Activated T-cell treated with anti-CD3 and anti-CD28 coated beads, Interleukin-2, amount 50 U/mL, for 24 hours (primary cell): Measurements from ENCODE around the gene CIZ1.
"Not testable (repeated sequence)": the region's sequence is repeated elsewhere in the genome, so short reads cannot be mapped to it uniquely, and the experiment has no call there.

Experiments used
- DNase-seq: peaks from one replicate; pipeline ENCODE4 v3.0.0-alpha.2; 2020
- H3K27ac Mint-ChIP-seq: 2 replicates; pipeline ENCODE4 v1.8.0; 2020; ENCODE audit warnings: mild to moderate bottlenecking, mixed read lengths
- H3K27me3 Mint-ChIP-seq: 2 replicates; pipeline ENCODE4 v1.8.0; 2020; ENCODE audit warnings: mixed read lengths
- H3K36me3 Mint-ChIP-seq: 2 replicates; pipeline ENCODE4 v1.8.0; 2020; ENCODE audit warnings: low read depth, mixed read lengths
- H3K4me1 Mint-ChIP-seq: 2 replicates; pipeline ENCODE4 v1.8.0; 2020; ENCODE audit warnings: low read depth, mixed read lengths
- H3K4me3 Mint-ChIP-seq: 2 replicates; pipeline ENCODE4 v1.8.0; 2020; ENCODE audit warnings: mild to moderate bottlenecking, moderate library complexity, mixed read lengths
- H3K9me3 Mint-ChIP-seq: 2 replicates; pipeline ENCODE4 v1.8.0; 2020; ENCODE audit warnings: mixed read lengths

Gene CIZ1

GRCh38 chr9:128139621-128140020, 51.8 kb downstream of the CIZ1 start:
- Mint-ChIP-seq H3K4me3 (no peak overlapping the region), H3K4me1 (peaks cover 14% of the 10 kb centered on the region), H3K9me3 (no peaks in the 10 kb centered on the region), H3K36me3 (no peaks in the 10 kb centered on the region), H3K27me3 (no peaks in the 10 kb centered on the region), H3K27ac (no peak overlapping the region)
- DNase-seq = no peak

DNA sequence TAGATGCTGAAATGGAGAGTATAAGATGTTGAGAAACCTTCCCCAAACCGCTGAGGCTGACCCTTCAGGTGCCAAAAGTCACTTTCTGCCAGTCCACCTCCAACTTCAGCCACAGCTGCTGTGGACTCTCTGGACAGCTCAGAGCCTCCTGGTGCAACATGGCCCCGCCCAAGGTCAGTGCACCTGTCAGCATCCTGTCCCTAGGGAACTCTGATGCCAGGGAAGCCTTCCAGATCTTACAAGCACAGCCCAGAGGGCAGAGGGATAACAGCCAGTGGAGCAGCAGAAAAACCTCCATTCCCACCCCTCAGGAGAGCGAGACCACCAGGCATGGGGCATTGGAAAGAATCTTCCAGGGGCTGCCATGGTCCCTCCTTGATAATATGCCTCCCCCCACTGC, 53.4 kb downstream of the CIZ1 start:
- DNase-seq = no peak
- peaks cover 12% of the 10 kb centered on the region for H3K4me1 Mint-ChIP-seq
- no peak overlapping the region for H3K4me3 Mint-ChIP-seq
- H3K27ac Mint-ChIP-seq = no peak overlapping the region
- H3K36me3 Mint-ChIP-seq = no peaks in the 10 kb centered on the region
- no peaks in the 10 kb centered on the region for H3K9me3 Mint-ChIP-seq
- no peaks in the 10 kb centered on the region for H3K27me3 Mint-ChIP-seq

DNA sequence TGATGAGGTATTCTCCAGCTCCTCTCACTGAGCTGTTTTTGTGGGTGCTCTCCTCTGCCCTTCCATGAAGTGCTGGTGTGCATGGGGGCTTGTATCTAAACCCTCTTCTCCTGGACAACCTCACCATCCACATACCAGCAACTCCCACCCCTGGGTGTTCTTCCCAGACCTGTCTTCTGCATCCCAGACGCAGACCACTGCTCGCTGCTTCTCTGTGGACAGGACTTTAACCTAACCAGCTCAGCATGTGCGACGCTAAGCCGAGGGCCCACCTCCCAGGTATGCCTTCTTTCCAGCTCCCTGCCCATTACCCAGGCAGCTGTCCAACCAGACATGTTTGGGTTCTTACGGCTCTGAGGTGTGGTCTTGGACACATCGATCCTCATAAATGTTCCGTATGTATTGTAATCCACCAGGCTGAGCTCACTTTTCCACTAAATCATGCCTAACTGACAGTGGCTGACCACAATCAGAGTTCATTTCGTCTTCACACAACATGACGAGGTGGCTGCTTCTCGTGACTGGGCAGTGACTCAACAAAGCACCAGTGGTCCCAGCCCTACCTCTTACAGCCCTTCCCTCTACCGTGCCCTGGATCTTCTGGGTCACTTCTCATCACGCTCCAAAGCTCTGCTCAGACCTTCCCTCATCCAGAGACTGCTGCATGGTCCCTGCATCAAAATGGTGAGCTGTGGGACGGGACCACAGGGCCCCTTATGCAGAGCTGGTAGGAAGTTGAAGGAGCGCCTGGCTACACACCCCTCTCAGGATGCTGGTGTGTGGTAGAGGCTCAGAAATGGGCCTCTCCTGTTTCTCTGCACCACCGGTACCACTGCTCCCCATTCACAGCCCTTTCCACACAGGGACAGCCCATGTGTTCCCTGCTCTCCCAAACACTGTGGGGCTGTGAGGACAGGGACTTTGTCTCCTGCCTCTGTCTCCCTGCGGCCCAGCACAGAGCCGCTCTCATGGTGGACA, 54.3 kb downstream of the CIZ1 start:
- Mint-ChIP-seq H3K9me3 (no peaks in the 10 kb centered on the region), H3K4me3 (no peak overlapping the region), H3K27ac (no peak overlapping the region), H3K27me3 (peaks cover 4% of the 10 kb centered on the region), H3K36me3 (no peaks in the 10 kb centered on the region), H3K4me1 (peaks cover 6% of the 10 kb centered on the region)
- DNase-seq = no peak

DNA sequence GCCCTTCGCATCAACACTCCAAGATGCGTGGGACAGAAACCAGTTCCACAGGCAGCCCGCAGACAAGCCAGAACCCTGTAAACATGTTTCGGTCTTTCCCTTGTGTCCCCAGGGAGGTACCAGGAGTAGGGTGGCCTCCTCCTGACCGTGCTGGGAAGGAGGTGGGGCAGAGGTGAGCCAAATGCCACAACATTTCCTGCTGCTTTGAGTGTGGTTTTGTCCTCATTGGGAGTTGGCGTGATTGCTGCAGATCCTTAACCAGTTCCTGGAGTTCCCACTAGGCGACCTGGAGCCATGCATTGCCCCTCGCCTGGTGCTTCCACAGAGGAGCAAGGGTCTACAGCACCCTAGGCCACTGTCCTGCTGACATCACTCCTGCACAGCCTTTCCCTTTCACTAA, 55.8 kb downstream of the CIZ1 start:
- not testable (repeated sequence) for H3K4me3 Mint-ChIP-seq, H3K36me3 Mint-ChIP-seq, DNase-seq, H3K9me3 Mint-ChIP-seq, H3K27me3 Mint-ChIP-seq, H3K27ac Mint-ChIP-seq, H3K4me1 Mint-ChIP-seq

DNA sequence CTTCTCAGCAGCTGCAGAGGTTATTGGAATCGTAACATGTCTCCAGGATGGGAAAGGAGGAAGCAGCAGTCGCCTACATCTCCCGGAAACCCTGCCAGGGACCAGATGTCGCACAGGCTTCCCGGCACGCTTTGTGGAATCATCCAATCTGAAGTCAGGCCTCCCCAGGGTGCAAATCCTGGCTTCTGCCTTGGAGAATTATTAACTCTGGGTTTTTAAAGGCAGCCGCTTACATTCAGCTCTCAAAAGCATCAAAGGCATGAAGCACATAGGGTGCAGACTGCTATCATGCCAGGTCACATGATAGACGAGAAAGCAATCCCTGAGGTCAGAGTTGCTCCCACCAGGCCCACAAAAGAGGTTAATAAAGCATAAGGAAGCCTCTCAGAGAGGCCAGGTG, 59.2 kb downstream of the CIZ1 start:
- not testable (repeated sequence) for DNase-seq, H3K4me3 Mint-ChIP-seq, H3K27ac Mint-ChIP-seq, H3K27me3 Mint-ChIP-seq, H3K9me3 Mint-ChIP-seq, H3K36me3 Mint-ChIP-seq
- H3K4me1 Mint-ChIP-seq = peaks cover 15% of the 10 kb centered on the region

- not testable (repeated sequence) for H3K27ac Mint-ChIP-seq, H3K9me3 Mint-ChIP-seq, H3K4me3 Mint-ChIP-seq, H3K27me3 Mint-ChIP-seq, H3K36me3 Mint-ChIP-seq, DNase-seq
- peaks cover 17% of the 10 kb centered on the region for H3K4me1 Mint-ChIP-seq
These were observed 60.0 kb downstream of the CIZ1 start for GRCh38 chr9:128131346-128131745.

DNA sequence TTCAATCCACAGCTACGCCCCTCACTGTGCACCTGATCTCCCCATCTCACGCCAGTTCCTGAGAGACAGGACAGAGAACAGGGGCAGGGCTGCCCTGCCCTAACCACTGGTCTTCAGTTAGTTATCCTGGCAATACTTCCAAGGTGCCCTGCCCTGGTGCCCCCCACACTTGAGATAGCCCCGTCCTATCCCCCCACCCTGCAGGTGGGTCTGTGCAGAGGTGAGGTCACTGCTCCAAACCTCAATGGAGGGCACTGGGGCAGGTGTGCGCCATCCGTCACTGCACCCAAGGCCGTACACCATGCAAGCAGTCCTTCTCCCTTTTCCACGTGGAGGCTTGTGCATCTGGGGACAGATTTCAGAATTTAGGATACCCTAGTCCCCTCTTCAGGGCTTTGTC, 60.7 kb downstream of the CIZ1 start:
- H3K27ac Mint-ChIP-seq, H3K27me3 Mint-ChIP-seq, DNase-seq, H3K9me3 Mint-ChIP-seq, H3K4me3 Mint-ChIP-seq: not testable (repeated sequence)
- peaks cover 20% of the 10 kb centered on the region for H3K4me1 Mint-ChIP-seq
- H3K36me3 Mint-ChIP-seq = peaks cover 14% of the 10 kb centered on the region

GRCh38 chr9:128129976-128130590, 61.3 kb downstream of the CIZ1 start:
- not testable (repeated sequence) for H3K9me3 Mint-ChIP-seq, H3K27me3 Mint-ChIP-seq, H3K27ac Mint-ChIP-seq
- peaks cover 20% of the 10 kb centered on the region for H3K36me3 Mint-ChIP-seq
- H3K4me1 Mint-ChIP-seq = peaks cover 26% of the 10 kb centered on the region
- peak overlapping the region; percentile 35 for H3K4me3 Mint-ChIP-seq
- peak; percentile 74 for DNase-seq

- H3K4me3 Mint-ChIP-seq = peak overlapping the region; percentile 98
- peaks cover 8% of the 10 kb centered on the region for H3K27me3 Mint-ChIP-seq
- peaks cover 31% of the 10 kb centered on the region for H3K36me3 Mint-ChIP-seq
- peaks cover 33% of the 10 kb centered on the region for H3K4me1 Mint-ChIP-seq
- H3K9me3 Mint-ChIP-seq = no peaks in the 10 kb centered on the region
- peak overlapping the region; percentile 99 for H3K27ac Mint-ChIP-seq
- DNase-seq = no peak
These were observed 62.4 kb downstream of the CIZ1 start for GRCh38 chr9:128128836-128129590.

GRCh38 chr9:128127990-128128835, 63.2 kb downstream of the CIZ1 start:
- peak; percentile 94 for DNase-seq
- H3K36me3 Mint-ChIP-seq = peaks cover 39% of the 10 kb centered on the region
- H3K4me3 Mint-ChIP-seq = peak overlapping the region; percentile 98
- H3K27me3 Mint-ChIP-seq = peaks cover 8% of the 10 kb centered on the region
- peak overlapping the region; percentile 99 for H3K27ac Mint-ChIP-seq
- no peaks in the 10 kb centered on the region for H3K9me3 Mint-ChIP-seq
- peaks cover 33% of the 10 kb centered on the region for H3K4me1 Mint-ChIP-seq

DNA sequence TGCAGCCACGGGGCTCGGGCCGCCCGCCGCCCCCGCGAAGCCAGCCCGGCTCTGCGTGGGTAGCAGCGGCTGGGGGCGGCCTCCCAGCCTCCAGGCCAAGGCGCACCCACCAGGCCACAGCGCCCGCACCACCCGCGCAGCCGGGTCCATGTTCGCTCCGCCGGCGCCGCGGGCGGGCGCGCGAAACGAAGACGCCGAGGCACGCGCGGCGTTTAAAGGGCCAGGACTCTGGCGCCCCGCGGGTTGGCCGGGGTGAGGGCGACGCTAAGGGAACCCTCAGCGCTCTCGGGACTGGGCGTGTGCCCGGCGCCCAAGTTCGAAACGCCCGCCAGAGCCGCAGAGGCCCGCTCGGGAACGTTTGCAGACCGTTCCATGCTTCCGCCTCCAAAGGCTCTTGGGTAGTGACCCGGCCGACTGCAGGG, 63.8 kb downstream of the CIZ1 start, which contains the start of gene PTGES2:
TSS of gene PTGES2 (minus strand) at position 162 of the 422 bp plus-strand sequence. CDS start at position 150, 12 bp downstream.
- H3K27ac Mint-ChIP-seq = peak within 1 kb of the TSS; percentile 99
- DNase-seq = peak; percentile 89
- H3K4me1 Mint-ChIP-seq = peaks cover 33% of the 10 kb centered on the region
- peaks cover 45% of the 10 kb centered on the region for H3K36me3 Mint-ChIP-seq
- peaks cover 5% of the 10 kb centered on the region for H3K27me3 Mint-ChIP-seq
- peak within 1 kb of the TSS; percentile 98 for H3K4me3 Mint-ChIP-seq
- H3K9me3 Mint-ChIP-seq = no peaks in the 10 kb centered on the region

DNA sequence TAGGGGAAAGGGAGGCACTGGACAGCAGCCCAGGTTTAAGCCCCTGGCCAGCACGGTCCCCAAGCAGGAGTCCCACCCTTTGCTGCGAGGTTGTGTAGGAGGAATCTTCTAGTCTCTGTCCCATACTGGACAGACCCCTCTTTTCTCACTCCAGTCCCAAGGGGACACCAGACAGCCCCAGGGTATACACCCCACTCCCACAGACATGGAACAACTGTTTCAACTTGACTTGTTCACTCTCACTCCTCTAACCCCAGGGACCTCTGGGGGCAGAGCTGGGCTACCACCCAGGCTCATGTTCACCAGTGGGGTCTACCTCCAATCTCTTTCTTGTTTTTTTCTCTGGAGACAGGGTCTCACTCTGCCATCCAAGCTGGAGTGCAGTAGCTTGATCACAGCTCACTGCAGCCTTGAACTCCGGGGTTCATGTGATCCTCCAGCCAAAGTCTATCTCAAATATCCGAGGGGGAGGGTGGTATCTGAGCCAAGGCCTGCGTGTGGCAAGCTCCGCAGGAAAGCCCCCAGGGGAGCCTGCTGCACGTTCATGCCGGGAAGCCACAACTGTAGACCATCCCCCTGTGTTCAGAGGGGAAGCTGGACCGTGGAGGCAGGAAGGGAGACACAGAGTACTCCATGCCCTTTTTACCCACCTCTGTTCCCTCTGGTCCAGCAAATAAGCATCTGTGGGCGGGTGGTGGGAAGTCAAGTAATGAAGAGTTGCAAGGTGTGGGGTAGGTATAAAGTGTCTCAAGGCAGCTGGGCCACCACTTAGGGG, 65.6 kb downstream of the CIZ1 start:
- no peak for DNase-seq
- H3K4me1 Mint-ChIP-seq = peaks cover 33% of the 10 kb centered on the region
- no peaks in the 10 kb centered on the region for H3K9me3 Mint-ChIP-seq
- H3K27me3 Mint-ChIP-seq = no peaks in the 10 kb centered on the region
- H3K36me3 Mint-ChIP-seq = peaks cover 63% of the 10 kb centered on the region
- H3K27ac Mint-ChIP-seq = peak overlapping the region; percentile 78
- peak overlapping the region; percentile 85 for H3K4me3 Mint-ChIP-seq

- peak overlapping the region; percentile 78 for H3K27ac Mint-ChIP-seq
- no peaks in the 10 kb centered on the region for H3K9me3 Mint-ChIP-seq
- H3K4me3 Mint-ChIP-seq = peak overlapping the region; percentile 85
- H3K4me1 Mint-ChIP-seq = peaks cover 33% of the 10 kb centered on the region
- H3K36me3 Mint-ChIP-seq = peaks cover 69% of the 10 kb centered on the region
- DNase-seq = peak; percentile 53
- H3K27me3 Mint-ChIP-seq = no peaks in the 10 kb centered on the region
These were observed 66.3 kb downstream of the CIZ1 start for GRCh38 chr9:128124873-128125579.
